MM.1S (cell line): ENCODE measurements around the gene TENM4.
A peak's percentile ranks its signal among the peaks of the same experiment; 100 is the strongest.

Source experiments
- DNase-seq: peaks from one replicate; pipeline ENCODE4 v3.0.0-alpha.2; 2015
- H2AFZ ChIP-seq: fragments of 300-600 bp; sonication (generic); 2 replicates; pipeline ENCODE4 v1.6.0; 2016; ENCODE audit warnings: antibody characterized with exemption, low read length
- H3F3A ChIP-seq: fragments of 300-600 bp; sonication (generic); 2 replicates; pipeline ENCODE4 v1.6.1; 2016; ENCODE audit warnings: mild to moderate bottlenecking, antibody characterized with exemption, low read length, moderate library complexity, mixed read lengths; ENCODE audit not compliant: insufficient read depth
- H3K27ac ChIP-seq: fragments of 300-600 bp; sonication (generic); 2 replicates; pipeline ENCODE4 v1.5.1; 2016; ENCODE audit warnings: mild to moderate bottlenecking, low read length
- H3K27me3 ChIP-seq: fragments of 300-600 bp; sonication (generic); replicated peaks from 2 replicates; pipeline ENCODE4 v1.6.0; 2016; ENCODE audit warnings: low read length; ENCODE audit not compliant: insufficient read depth
- H3K36me3 ChIP-seq: fragments of 300-600 bp; sonication (generic); replicated peaks from 2 replicates; pipeline ENCODE4 v1.6.1; 2016; ENCODE audit warnings: mild to moderate bottlenecking, low read length, mixed read lengths; ENCODE audit not compliant: insufficient read depth
- H3K4me1 ChIP-seq: fragments of 300-600 bp; sonication (generic); 2 replicates; pipeline ENCODE4 v1.6.1; 2016; ENCODE audit warnings: low read length, mixed read lengths
- H3K4me2 ChIP-seq: fragments of 300-600 bp; sonication (generic); 2 replicates; pipeline ENCODE4 v1.6.0; 2016; ENCODE audit warnings: low read depth, low read length
- H3K4me3 ChIP-seq: fragments of 300-600 bp; sonication (generic); 2 replicates; pipeline ENCODE4 v1.5.1; 2016; ENCODE audit warnings: low read length, mixed read lengths
- H3K79me2 ChIP-seq: fragments of 300-600 bp; sonication (generic); 2 replicates; pipeline ENCODE4 v1.6.1; 2016; ENCODE audit warnings: mixed run types, low read length, mixed read lengths
- H3K9ac ChIP-seq: fragments of 300-600 bp; sonication (generic); 2 replicates; pipeline ENCODE4 v1.6.1; 2016; ENCODE audit warnings: low read length, mixed read lengths
- H3K9me2 ChIP-seq: fragments of 300-600 bp; sonication (generic); replicated peaks from 2 replicates; pipeline ENCODE4 v1.6.1; 2016; ENCODE audit warnings: mild to moderate bottlenecking, low read length, mixed read lengths; ENCODE audit not compliant: insufficient read depth
- H3K9me3 ChIP-seq: fragments of 300-600 bp; sonication (generic); replicated peaks from 2 replicates; pipeline ENCODE4 v1.6.1; 2016; ENCODE audit warnings: mild to moderate bottlenecking, low read length, mixed read lengths; ENCODE audit not compliant: insufficient read depth
- H4K20me1 ChIP-seq: fragments of 300-600 bp; sonication (generic); 2 replicates; pipeline ENCODE4 v1.6.1; 2016; ENCODE audit warnings: mild to moderate bottlenecking, low read length, moderate library complexity, mixed read lengths; ENCODE audit not compliant: insufficient read depth
- EZH2 ChIP-seq: fragments of 300-600 bp; sonication (generic); optimal IDR thresholded peaks from 2 replicates; pipeline ENCODE3; 2017; ENCODE audit warnings: low read depth, mild to moderate bottlenecking, antibody characterized with exemption, low read length, mixed read lengths
- EZH2phosphoT487 ChIP-seq: fragments of 300-600 bp; sonication (generic); IDR thresholded peaks from 2 replicates; pipeline ENCODE4 v1.6.1; 2018; ENCODE audit warnings: antibody characterized with exemption, low read length
- TF ChIP-seq, protein P1 (sequence below): fragments of 300-600 bp; sonication (generic); IDR thresholded peaks from 2 replicates; pipeline ENCODE4 v1.5.1; 2016; ENCODE audit warnings: antibody characterized with exemption, low read length, mixed read lengths

TENM4 gene

DNA sequence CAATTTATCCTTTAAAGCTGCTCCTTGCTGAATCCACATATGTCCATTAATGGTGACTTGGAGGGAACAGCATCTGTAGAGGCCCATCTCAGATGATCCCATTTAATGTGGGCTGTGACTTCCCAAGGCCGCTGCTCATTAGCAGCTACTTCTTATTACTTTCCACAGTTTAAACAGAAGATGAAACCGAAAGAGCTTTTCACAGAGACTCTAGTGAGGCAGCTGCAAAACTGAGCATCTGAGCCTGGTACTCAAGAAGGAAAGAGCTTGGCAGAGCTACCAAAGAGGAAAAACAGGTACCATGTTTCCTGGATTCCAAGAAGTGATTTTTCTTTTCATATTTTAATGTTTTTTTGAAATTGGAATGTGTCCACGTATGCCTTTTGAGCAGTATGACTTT lies 755.7 kb downstream of the TENM4 start:
- H3F3A ChIP-seq, result no peaks in the 10 kb centered on the region
- H3K79me2 ChIP-seq, result no peaks in the 10 kb centered on the region
- no peaks in the 10 kb centered on the region for H3K4me1 ChIP-seq
- no peak overlapping the region for H3K27ac ChIP-seq
- peak; percentile 55 for DNase-seq
- no peaks in the 10 kb centered on the region for H3K9me3 ChIP-seq
- no peak overlapping the region for H3K9ac ChIP-seq
- no peaks in the 10 kb centered on the region for H3K36me3 ChIP-seq
- no peak overlapping the region for H3K4me2 ChIP-seq
- no peaks in the 10 kb centered on the region for H3K27me3 ChIP-seq
- no peak for TF ChIP-seq EZH2
- no peak for TF ChIP-seq EZH2phosphoT487
- TF ChIP-seq, protein P1, sequence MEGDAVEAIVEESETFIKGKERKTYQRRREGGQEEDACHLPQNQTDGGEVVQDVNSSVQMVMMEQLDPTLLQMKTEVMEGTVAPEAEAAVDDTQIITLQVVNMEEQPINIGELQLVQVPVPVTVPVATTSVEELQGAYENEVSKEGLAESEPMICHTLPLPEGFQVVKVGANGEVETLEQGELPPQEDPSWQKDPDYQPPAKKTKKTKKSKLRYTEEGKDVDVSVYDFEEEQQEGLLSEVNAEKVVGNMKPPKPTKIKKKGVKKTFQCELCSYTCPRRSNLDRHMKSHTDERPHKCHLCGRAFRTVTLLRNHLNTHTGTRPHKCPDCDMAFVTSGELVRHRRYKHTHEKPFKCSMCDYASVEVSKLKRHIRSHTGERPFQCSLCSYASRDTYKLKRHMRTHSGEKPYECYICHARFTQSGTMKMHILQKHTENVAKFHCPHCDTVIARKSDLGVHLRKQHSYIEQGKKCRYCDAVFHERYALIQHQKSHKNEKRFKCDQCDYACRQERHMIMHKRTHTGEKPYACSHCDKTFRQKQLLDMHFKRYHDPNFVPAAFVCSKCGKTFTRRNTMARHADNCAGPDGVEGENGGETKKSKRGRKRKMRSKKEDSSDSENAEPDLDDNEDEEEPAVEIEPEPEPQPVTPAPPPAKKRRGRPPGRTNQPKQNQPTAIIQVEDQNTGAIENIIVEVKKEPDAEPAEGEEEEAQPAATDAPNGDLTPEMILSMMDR, result no peak
- no peak overlapping the region for H3K4me3 ChIP-seq
- no peaks in the 10 kb centered on the region for H4K20me1 ChIP-seq
- no peak overlapping the region for H2AFZ ChIP-seq
- H3K9me2 ChIP-seq, result no peaks in the 10 kb centered on the region

DNA sequence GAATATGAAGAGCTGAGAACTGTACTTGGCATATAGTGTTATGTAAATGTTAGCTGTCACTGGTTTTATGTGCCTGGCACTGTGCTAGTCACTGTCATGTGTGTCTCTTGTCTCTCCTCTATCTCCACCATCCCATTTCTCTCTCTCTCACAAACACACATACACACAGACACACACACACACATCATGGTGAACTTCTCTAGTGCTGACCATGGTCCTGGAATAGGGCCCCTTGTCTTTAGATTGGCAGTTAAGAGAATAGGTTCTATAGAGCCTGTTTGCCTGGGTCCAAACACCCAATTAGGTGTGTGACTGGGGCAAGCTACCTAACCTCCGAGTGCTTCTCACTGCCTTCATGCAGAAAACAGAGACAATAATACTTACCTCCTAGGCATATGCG lies 756.5 kb downstream of the TENM4 start:
- no peaks in the 10 kb centered on the region for H3K27me3 ChIP-seq
- H3K4me3 ChIP-seq, result no peak overlapping the region
- no peak overlapping the region for H3K4me2 ChIP-seq
- no peak overlapping the region for H3K9ac ChIP-seq
- no peaks in the 10 kb centered on the region for H3F3A ChIP-seq
- H3K4me1 ChIP-seq, result no peaks in the 10 kb centered on the region
- H3K79me2 ChIP-seq, result no peaks in the 10 kb centered on the region
- no peak for DNase-seq
- no peaks in the 10 kb centered on the region for H3K36me3 ChIP-seq
- no peaks in the 10 kb centered on the region for H3K9me2 ChIP-seq
- H2AFZ ChIP-seq, result no peak overlapping the region
- H4K20me1 ChIP-seq, result no peaks in the 10 kb centered on the region
- H3K9me3 ChIP-seq, result no peaks in the 10 kb centered on the region
- TF ChIP-seq, protein P1, result no peak
- TF ChIP-seq EZH2 (no peak), EZH2phosphoT487 (no peak)
- H3K27ac ChIP-seq, result no peak overlapping the region

DNA sequence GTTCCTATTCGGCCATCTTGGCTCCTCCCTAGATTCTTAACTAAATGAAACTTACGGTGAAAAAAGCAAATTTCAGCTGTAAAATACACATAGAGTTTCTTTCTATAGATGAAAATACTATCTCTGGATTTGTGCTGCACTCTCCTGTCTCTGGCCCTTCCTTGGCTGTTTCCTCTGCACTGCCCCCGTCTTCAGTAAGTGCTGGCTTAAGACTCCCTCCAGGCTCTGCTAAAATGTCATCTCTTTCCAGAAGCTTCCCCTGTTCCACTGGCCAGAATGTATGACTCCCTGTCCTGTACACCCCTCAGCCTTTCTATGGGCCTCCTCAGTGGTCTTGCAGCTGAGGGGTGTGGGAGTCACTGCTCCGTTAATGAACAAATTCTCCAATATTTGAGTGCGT lies 757.1 kb downstream of the TENM4 start:
- no peak overlapping the region for H3K4me2 ChIP-seq
- DNase-seq, result no peak

More for the DNA sequence above, 757.1 kb downstream of the TENM4 start:
- H3F3A ChIP-seq, result no peaks in the 10 kb centered on the region
- no peak overlapping the region for H3K9ac ChIP-seq
- H4K20me1 ChIP-seq, result no peaks in the 10 kb centered on the region
- H3K9me2 ChIP-seq, result no peaks in the 10 kb centered on the region
- no peak overlapping the region for H2AFZ ChIP-seq
- H3K27ac ChIP-seq, result no peak overlapping the region
- H3K9me3 ChIP-seq, result no peaks in the 10 kb centered on the region
- no peaks in the 10 kb centered on the region for H3K79me2 ChIP-seq
- no peaks in the 10 kb centered on the region for H3K36me3 ChIP-seq
- no peak overlapping the region for H3K4me3 ChIP-seq
- no peaks in the 10 kb centered on the region for H3K4me1 ChIP-seq
- TF ChIP-seq, protein P1, result no peak
- TF ChIP-seq EZH2 (no peak), EZH2phosphoT487 (no peak)
- H3K27me3 ChIP-seq, result no peaks in the 10 kb centered on the region
